ENCODE results near the gene TAPBP. TPM values are rescaled to one million over a fixed set of nuclear protein-coding genes. Genes with fewer than 3 reads are reported as not detected.

Gene TAPBP
- polyA plus RNA-seq, 4 donors: 33.8 to 85.2 (median 55.6) TPM

DNA sequence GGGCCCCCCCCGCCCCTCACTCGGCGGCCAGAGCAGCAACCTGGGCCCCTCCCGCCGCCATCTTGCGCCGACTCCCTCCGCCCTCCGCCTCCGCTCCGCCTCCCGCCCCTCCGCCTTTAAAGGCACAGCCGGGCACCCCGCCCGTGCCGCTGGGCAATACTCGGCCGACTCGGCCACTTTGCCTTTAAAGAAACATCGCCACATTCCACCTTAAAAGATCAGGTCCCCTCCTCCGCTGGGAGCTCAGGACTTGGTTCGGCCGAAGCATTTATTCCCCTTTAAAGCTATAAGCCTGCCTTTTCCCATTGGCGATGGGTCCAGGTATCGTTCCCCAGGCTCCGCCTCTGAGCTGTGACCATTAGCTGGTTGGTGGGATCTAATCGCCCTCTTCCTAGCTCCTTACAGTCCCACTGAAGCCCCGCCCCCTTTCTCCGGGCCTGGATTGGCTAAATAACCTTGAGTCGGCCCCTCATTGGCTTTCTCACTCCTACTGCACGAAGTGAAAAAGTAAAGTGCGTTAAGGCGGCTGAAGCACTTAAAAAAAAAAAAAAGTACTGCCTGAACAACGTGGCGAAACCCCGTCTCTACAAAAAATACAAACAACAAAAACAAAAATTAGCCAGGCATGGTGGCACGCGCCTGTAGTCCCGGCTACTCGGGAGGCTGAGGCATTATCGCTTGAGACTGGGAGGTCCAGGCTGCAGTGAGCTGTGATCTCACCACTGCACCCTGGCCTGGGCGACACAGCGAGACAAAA is 4.0 kb upstream of the TAPBP start, which contains the start of gene ZBTB22:
Gene ZBTB22 (minus strand): TSS at position 76 of the 757 bp plus-strand sequence. CDS start 828 bp downstream, outside the sequence.
- peak within 1 kb of the TSS; percentile 61 to 91 (median 91) for H3K27ac ChIP-seq (ENCODE audit: low read depth in 1 of 3, low read length in 2 of 3)
- H3K9me3 ChIP-seq (ENCODE audit: control insufficient read depth in 2 of 2, insufficient read depth in 1 of 2, low read depth in 1 of 2, low read length in 1 of 2): no peaks in the 10 kb centered on the region
- DNase-seq: peak; percentile 100
- FAIRE-seq: no peak
- 1% methylated on average over 36 to 44 of the region's 44 CpGs for WGBS, 3 donors
- peak within 1 kb of the TSS; percentile 51 to 52 (median 51) for H3K4me3 ChIP-seq (ENCODE audit: low read depth in 1 of 3, low read length in 3 of 3)
- peaks cover 3 to 49% (median 9%) of the 10 kb centered on the region in 3 donors for H3K36me3 ChIP-seq (ENCODE audit: control insufficient read depth in 3 of 3, insufficient read depth in 2 of 3, low read depth in 1 of 3, low read length in 3 of 3)
- peaks cover 7 to 31% (median 8%) of the 10 kb centered on the region in 3 donors for H3K4me1 ChIP-seq (ENCODE audit: control insufficient read depth in 3 of 3, insufficient read depth in 2 of 3, low read depth in 1 of 3, low read length in 2 of 3)
- H3K27me3 ChIP-seq (ENCODE audit: control insufficient read depth in 3 of 3, insufficient read depth in 3 of 3, low read length in 3 of 3): no peaks in the 10 kb centered on the region

DNA sequence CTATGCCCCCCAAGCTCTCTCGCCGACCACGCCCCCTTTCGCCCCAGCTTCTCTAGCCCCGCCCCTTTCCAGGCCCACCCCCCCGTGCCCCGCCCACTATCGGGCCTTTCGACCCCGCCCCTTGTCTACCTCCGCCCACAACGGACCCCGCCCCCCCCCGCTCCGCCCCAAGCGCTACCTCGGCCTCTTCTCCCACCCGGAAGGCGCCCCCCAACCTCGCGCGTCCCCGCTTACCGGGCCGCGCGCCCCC is 3.5 kb upstream of the TAPBP start:
- peaks cover 7 to 33% (median 8%) of the 10 kb centered on the region in 3 donors for H3K4me1 ChIP-seq (ENCODE audit: control insufficient read depth in 3 of 3, insufficient read depth in 2 of 3, low read depth in 1 of 3, low read length in 2 of 3)
- no peak for FAIRE-seq
- H3K27me3 ChIP-seq (ENCODE audit: control insufficient read depth in 3 of 3, insufficient read depth in 3 of 3, low read length in 3 of 3): no peaks in the 10 kb centered on the region
- peaks cover 3 to 52% (median 9%) of the 10 kb centered on the region in 3 donors for H3K36me3 ChIP-seq (ENCODE audit: control insufficient read depth in 3 of 3, insufficient read depth in 2 of 3, low read depth in 1 of 3, low read length in 3 of 3)
- no peaks in the 10 kb centered on the region for H3K9me3 ChIP-seq (ENCODE audit: control insufficient read depth in 2 of 2, insufficient read depth in 1 of 2, low read depth in 1 of 2, low read length in 1 of 2)
- DNase-seq: no peak
- WGBS, 3 donors: 1% methylated on average over 11 to 27 of the region's 27 CpGs
- peak overlapping the region; percentile 51 to 52 (median 51) for H3K4me3 ChIP-seq (ENCODE audit: low read depth in 1 of 3, low read length in 3 of 3)
- H3K27ac ChIP-seq (ENCODE audit: low read depth in 1 of 3, low read length in 2 of 3): no peak overlapping the region

DNA sequence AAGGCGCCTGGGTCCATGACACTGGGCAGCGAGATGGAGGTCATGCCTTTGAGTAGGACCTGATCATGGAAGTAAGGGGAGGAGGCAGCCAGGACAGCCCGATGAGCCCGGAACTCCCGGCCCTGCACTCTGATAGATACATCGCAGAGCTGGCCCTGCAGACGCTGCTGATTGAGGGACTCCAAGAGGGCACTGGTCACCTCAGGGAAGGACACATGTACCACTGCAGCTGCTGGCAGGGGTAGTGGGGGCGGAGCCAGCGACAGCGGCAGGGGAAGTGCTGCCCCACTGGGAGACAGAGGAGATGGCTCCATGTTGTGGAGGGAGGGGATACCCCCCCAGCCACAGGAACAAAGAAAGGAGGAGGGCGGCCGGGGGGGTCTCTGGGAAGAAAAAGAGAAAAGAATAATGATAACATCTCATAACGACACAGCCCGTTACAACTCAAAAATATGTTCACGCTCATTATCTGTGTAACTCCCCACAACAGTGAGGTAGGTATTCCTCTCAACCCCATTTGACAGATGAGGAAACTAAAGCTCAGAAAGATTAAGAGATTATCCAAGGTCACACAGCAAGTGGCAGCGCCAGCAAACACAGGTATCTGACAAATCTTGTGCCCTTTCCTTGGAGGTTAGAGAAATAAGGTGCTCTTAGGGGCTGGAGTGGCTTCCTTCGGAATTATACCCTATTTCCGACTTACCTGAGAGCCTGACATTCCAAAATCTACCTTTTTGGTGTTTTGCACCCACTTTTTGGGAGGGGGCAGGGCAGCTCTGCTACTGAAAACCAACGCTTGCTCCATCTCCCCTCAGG is 2.9 kb upstream of the TAPBP start:
- peak overlapping the region; percentile 6 to 52 (median 51) for H3K4me3 ChIP-seq (ENCODE audit: low read depth in 1 of 3, low read length in 3 of 3)
- peak overlapping the region in 1 of 3 donors; percentile 5 for H3K27ac ChIP-seq (ENCODE audit: low read depth in 1 of 3, low read length in 2 of 3)
- peaks cover 3 to 55% (median 9%) of the 10 kb centered on the region in 3 donors for H3K36me3 ChIP-seq (ENCODE audit: control insufficient read depth in 3 of 3, insufficient read depth in 2 of 3, low read depth in 1 of 3, low read length in 3 of 3)
- peaks cover 7 to 37% (median 9%) of the 10 kb centered on the region in 3 donors for H3K4me1 ChIP-seq (ENCODE audit: control insufficient read depth in 3 of 3, insufficient read depth in 2 of 3, low read depth in 1 of 3, low read length in 2 of 3)
- FAIRE-seq (no peak), DNase-seq (no peak)
- H3K9me3 ChIP-seq (ENCODE audit: control insufficient read depth in 2 of 2, insufficient read depth in 1 of 2, low read depth in 1 of 2, low read length in 1 of 2): no peaks in the 10 kb centered on the region
- H3K27me3 ChIP-seq (ENCODE audit: control insufficient read depth in 3 of 3, insufficient read depth in 3 of 3, low read length in 3 of 3): no peaks in the 10 kb centered on the region
- 75 to 79% (median 75%) methylated on average over 19 of the region's 19 CpGs for WGBS, 3 donors

DNA sequence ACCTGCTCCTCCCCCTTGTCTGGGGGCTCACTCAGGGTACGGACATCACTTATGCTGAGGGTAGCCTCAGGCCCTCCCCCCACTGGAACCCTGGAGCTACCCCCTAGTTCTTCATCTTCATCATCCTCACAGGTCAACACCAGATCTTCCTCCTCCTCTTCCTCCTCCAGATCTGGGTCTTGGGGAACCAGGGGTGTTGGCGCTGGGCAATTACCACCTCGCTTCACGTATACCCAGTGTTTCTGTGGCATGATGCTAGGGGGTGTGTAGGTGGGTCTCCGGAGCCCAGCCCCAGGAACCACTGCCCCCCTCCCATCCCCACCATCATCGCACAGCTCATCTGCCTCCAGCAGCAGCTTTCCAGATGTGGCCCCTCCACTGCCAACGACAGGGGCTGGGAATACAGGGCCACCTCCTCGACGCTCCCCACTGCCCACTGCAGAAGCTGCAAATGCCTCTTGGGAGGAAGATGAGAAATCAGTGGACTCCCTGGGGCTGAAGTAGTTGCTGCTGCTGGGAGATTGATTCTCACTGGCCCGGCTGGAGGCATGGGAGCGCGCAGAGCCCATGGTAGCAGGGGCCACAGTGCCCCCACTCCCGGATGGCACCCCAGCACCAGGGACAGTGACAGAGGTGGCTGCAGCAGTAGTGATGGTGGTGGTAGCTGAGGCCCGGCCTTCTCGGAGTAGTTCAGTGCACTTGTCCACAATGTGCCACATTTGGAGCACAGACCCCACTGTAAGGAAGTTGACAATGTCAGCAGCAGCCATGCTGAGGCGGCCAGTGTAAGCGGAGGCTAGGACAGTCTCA is 2.1 kb upstream of the TAPBP start:
- DNase-seq: no peak
- 90 to 94% (median 92%) methylated on average over 16 to 17 of the region's 17 CpGs for WGBS, 3 donors
- FAIRE-seq: no peak
- H3K27ac ChIP-seq (ENCODE audit: low read depth in 1 of 3, low read length in 2 of 3): no peak overlapping the region
- H3K4me3 ChIP-seq (ENCODE audit: low read depth in 1 of 3, low read length in 3 of 3): no peak overlapping the region
- H3K36me3 ChIP-seq (ENCODE audit: control insufficient read depth in 3 of 3, insufficient read depth in 2 of 3, low read depth in 1 of 3, low read length in 3 of 3): peaks cover 3 to 52% (median 10%) of the 10 kb centered on the region in 3 donors
- no peaks in the 10 kb centered on the region for H3K9me3 ChIP-seq (ENCODE audit: control insufficient read depth in 2 of 2, insufficient read depth in 1 of 2, low read depth in 1 of 2, low read length in 1 of 2)
- no peaks in the 10 kb centered on the region for H3K27me3 ChIP-seq (ENCODE audit: control insufficient read depth in 3 of 3, insufficient read depth in 3 of 3, low read length in 3 of 3)
- H3K4me1 ChIP-seq (ENCODE audit: control insufficient read depth in 3 of 3, insufficient read depth in 2 of 3, low read depth in 1 of 3, low read length in 2 of 3): peaks cover 5 to 40% (median 6%) of the 10 kb centered on the region in 3 donors

DNA sequence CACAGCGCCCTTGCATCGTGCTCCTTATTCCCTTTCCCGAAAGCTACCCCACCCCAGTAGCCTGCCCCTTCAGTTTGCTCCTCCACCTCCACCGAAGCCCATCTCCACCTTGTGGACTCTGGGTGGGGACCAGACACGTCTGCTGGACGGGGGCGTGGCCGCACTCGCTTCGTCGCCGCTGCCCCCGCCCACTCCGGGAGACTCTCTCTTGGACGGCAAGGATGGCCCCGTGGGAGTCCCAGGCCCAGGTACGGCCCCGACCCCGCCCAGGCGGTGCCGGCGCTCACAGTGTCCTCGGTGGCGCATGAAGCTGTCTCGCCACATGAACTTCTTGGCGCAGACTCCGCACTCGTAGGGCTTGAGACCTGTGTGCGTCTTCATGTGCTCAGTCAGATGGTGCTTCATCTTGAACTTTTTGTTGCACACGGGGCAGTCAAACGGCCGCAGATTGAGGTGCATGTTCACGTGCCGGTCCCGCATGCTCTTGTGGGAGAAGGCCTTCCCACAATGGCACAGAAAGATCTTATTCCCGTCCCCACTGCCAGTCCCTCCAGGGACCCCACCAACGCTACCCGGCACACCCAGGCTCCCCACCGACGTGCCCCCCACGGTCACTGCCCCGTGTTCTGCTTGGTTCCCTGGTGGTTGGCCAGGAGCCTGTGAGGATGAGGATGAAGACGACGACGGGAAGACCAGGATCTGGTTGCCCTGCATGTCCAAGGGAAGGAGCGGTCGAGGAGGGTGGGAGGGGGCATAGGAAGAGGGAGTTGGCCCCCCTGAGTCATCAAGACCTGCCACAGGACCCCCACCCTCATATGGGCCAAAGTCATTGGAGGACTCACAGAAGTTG is 1.3 kb upstream of the TAPBP start:
- Histone ChIP-seq H3K27me3 (ENCODE audit: control insufficient read depth in 3 of 3, insufficient read depth in 3 of 3, low read length in 3 of 3) (no peaks in the 10 kb centered on the region), H3K9me3 (ENCODE audit: control insufficient read depth in 2 of 2, insufficient read depth in 1 of 2, low read depth in 1 of 2, low read length in 1 of 2) (no peaks in the 10 kb centered on the region), H3K4me1 (ENCODE audit: control insufficient read depth in 3 of 3, insufficient read depth in 2 of 3, low read depth in 1 of 3, low read length in 2 of 3) (peaks cover 5 to 40% (median 6%) of the 10 kb centered on the region in 3 donors), H3K4me3 (ENCODE audit: low read depth in 1 of 3, low read length in 3 of 3) (peak overlapping the region in 2 of 3 donors; percentile 93 to 95), H3K27ac (ENCODE audit: low read depth in 1 of 3, low read length in 2 of 3) (peak overlapping the region; percentile 95 to 99 (median 98)), H3K36me3 (ENCODE audit: control insufficient read depth in 3 of 3, insufficient read depth in 2 of 3, low read depth in 1 of 3, low read length in 3 of 3) (peaks cover 1 to 51% (median 9%) of the 10 kb centered on the region in 3 donors)
- FAIRE-seq: no peak
- DNase-seq: peak; percentile 76 to 83
- WGBS, 3 donors: 31 to 40% (median 32%) methylated on average over 40 to 47 of the region's 47 CpGs

DNA sequence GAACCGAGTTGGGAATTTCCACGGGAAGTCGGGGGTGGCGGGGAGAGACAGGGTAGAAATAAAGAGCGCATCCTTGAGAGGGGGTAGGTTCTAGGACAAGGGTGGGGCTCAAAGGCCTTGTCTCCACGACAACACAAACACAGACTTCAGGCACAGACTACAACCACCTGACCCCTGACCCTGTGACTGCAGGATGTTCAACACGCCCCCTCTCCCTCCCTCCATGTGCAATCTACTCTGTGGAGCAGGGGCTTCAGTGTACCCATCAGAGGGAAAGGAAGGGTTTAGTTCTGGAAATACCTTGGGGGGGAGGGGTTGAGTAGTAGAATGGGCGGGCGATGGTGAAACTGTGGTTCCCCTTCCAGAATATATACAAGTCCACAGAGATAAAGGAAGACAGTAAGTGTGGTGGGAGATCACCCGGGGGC is 651 bp upstream of the TAPBP start:
- Histone ChIP-seq H3K36me3 (ENCODE audit: control insufficient read depth in 3 of 3, insufficient read depth in 2 of 3, low read depth in 1 of 3, low read length in 3 of 3) (peaks cover 0 to 50% (median 2%) of the 10 kb centered on the region in 3 donors), H3K27me3 (ENCODE audit: control insufficient read depth in 3 of 3, insufficient read depth in 3 of 3, low read length in 3 of 3) (no peaks in the 10 kb centered on the region), H3K9me3 (ENCODE audit: control insufficient read depth in 2 of 2, insufficient read depth in 1 of 2, low read depth in 1 of 2, low read length in 1 of 2) (no peaks in the 10 kb centered on the region), H3K4me1 (ENCODE audit: control insufficient read depth in 3 of 3, insufficient read depth in 2 of 3, low read depth in 1 of 3, low read length in 2 of 3) (peaks cover 5 to 40% (median 6%) of the 10 kb centered on the region in 3 donors), H3K4me3 (ENCODE audit: low read depth in 1 of 3, low read length in 3 of 3) (peak overlapping the region in 2 of 3 donors; percentile 93 to 95), H3K27ac (ENCODE audit: low read depth in 1 of 3, low read length in 2 of 3) (peak overlapping the region; percentile 95 to 99 (median 98))
- WGBS, 3 donors: 2 to 3% (median 3%) methylated on average over 10 of the region's 10 CpGs
- FAIRE-seq: no peak
- DNase-seq: peak; percentile 85 to 88

DNA sequence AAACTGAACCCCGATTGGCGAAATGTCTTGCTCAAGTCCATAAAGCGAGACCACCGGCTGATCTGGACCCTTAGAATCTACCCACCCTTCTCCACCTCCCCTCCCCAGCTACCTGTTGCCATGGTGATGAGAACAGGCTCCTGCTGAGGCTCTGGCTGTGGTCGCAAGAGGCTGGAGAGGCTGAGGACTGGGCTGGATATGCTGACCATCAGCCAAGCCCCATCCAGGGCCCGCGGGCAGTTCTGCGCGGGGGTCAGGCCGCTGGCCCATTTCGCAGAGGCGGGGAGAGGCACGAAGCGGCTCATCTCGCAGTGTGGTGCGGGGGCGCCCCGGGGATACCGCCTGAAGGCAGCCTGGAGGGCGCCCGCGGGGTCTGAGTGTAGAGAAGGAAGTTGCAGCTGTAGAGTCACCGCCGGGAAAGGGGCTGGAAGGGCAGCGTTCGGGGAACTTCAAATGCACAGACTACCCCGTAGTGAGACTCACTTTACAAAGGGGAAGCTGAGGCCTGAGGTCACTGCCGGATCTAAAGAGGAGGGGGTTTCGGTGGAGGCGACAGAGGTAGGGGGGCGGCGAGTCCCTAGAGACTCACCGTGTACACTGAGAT is 671 bp downstream of the TAPBP start:
- Histone ChIP-seq H3K36me3 (ENCODE audit: control insufficient read depth in 3 of 3, insufficient read depth in 2 of 3, low read depth in 1 of 3, low read length in 3 of 3) (peaks cover 0 to 48% (median 2%) of the 10 kb centered on the region in 3 donors), H3K4me3 (ENCODE audit: low read depth in 1 of 3, low read length in 3 of 3) (peak overlapping the region; percentile 76 to 95 (median 93)), H3K27me3 (ENCODE audit: control insufficient read depth in 3 of 3, insufficient read depth in 3 of 3, low read length in 3 of 3) (no peaks in the 10 kb centered on the region), H3K4me1 (ENCODE audit: control insufficient read depth in 3 of 3, insufficient read depth in 2 of 3, low read depth in 1 of 3, low read length in 2 of 3) (peaks cover 3 to 29% (median 6%) of the 10 kb centered on the region in 3 donors), H3K27ac (ENCODE audit: low read depth in 1 of 3, low read length in 2 of 3) (peak overlapping the region; percentile 95 to 99 (median 98)), H3K9me3 (ENCODE audit: control insufficient read depth in 2 of 2, insufficient read depth in 1 of 2, low read depth in 1 of 2, low read length in 1 of 2) (no peaks in the 10 kb centered on the region)
- 0 to 1% (median 1%) methylated on average over 28 to 33 of the region's 33 CpGs for WGBS, 3 donors
- DNase-seq (peak; percentile 47 to 83), FAIRE-seq (no peak)
